Measurements from ENCODE around the gene LGALS12. TPM values are rescaled to one million over a fixed set of nuclear protein-coding genes. Genes with fewer than 3 reads are reported as not detected.

The LGALS12 gene
- polyA plus RNA-seq, 2 of the 4 experiments (the other 2 are of a cell fraction): not detected

DNA sequence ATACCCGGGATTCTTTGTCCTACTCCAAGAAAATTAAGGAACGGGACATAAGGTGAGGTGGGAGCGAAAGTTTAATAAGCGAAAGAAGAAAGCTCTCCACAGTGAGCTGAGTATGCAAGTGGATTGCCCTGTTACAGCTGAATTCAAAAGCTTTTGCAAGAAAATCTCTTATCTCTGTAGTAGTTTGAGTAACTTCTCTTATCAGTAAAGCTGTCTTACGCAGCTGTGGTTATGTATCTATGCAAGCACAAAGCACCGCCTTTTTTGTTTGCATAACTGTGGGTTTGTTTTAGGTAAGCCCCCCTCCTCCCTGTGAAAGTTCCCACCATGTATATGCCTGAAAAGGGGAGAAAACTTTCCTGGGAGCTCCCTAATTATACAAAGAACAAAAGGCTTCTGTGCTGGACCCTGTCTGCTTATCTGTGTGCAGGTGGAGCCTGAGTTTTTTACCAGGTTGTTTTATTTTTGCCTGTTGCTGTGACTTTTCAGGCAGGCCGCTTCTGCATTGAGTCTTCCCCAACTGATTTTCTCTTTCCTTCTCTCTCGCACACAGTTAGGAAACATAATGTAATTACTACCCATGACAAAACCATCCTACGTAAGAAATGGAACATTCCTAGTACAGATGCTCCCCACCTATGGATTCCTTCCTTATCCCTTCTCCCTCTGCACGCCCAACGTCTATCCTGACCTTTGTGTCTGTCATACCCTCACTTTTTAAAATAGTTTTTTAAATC lies 14.1 kb upstream of the LGALS12 start:
- POLR2A ChIA-PET: no interaction called here
- DNase-seq (ENCODE audit: low read depth in 1 of 2, low spot score in 1 of 2) (no peak), ATAC-seq (no peak), FAIRE-seq (no peak)
- Histone ChIP-seq H3K4me2 (no peak overlapping the region), H3K4me1 (no peaks in the 10 kb centered on the region), H3K9me3 (peaks cover 5% of the 10 kb centered on the region; the same call in 1 of the 3 replicates), H3K27ac (no peak overlapping the region), H3K4me3 (no peak overlapping the region)
- TF ChIP-seq, protein P1, sequence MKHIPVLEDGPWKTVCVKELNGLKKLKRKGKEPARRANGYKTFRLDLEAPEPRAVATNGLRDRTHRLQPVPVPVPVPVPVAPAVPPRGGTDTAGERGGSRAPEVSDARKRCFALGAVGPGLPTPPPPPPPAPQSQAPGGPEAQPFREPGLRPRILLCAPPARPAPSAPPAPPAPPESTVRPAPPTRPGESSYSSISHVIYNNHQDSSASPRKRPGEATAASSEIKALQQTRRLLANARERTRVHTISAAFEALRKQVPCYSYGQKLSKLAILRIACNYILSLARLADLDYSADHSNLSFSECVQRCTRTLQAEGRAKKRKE (CRISPR knock-in tag; IDR thresholded peaks at IDR 0.05; ENCODE audit: low read depth): no peak
- TF ChIP-seq ZSCAN20 (CRISPR knock-in tag; IDR thresholded peaks at IDR 0.05) (no peak), MAFK (IDR thresholded peaks at IDR 0.05; ENCODE audit: partially characterized antibody) (no peak), HDAC2 (IDR thresholded peaks at IDR 0.05) (no peak), TP53 (CRISPR knock-in tag; IDR thresholded peaks at IDR 0.05) (no peak), EHF (CRISPR knock-in tag; IDR thresholded peaks at IDR 0.05) (no peak), CHD4 (IDR thresholded peaks at IDR 0.05; ENCODE audit: borderline replicate concordance) (no peak), EP300 (IDR thresholded peaks at IDR 0.05) (no peak), ZNF302 (CRISPR knock-in tag; IDR thresholded peaks at IDR 0.05) (no peak), ZFP36 (IDR thresholded peaks at IDR 0.05; ENCODE audit: borderline replicate concordance, partially characterized antibody) (no peak), RFX5 (IDR thresholded peaks at IDR 0.05) (no peak), SMC3 (IDR thresholded peaks at IDR 0.05) (no peak), JUN (IDR thresholded peaks at IDR 0.05) (no peak)
- TF ChIP-seq, protein P2, sequence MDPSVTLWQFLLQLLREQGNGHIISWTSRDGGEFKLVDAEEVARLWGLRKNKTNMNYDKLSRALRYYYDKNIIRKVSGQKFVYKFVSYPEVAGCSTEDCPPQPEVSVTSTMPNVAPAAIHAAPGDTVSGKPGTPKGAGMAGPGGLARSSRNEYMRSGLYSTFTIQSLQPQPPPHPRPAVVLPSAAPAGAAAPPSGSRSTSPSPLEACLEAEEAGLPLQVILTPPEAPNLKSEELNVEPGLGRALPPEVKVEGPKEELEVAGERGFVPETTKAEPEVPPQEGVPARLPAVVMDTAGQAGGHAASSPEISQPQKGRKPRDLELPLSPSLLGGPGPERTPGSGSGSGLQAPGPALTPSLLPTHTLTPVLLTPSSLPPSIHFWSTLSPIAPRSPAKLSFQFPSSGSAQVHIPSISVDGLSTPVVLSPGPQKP (IDR thresholded peaks at IDR 0.05; ENCODE audit: low read depth, low read length): no peak
- TF ChIP-seq, protein P3, sequence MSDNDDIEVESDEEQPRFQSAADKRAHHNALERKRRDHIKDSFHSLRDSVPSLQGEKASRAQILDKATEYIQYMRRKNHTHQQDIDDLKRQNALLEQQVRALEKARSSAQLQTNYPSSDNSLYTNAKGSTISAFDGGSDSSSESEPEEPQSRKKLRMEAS (IDR thresholded peaks at IDR 0.05): no peak
- TF ChIP-seq, protein P4, sequence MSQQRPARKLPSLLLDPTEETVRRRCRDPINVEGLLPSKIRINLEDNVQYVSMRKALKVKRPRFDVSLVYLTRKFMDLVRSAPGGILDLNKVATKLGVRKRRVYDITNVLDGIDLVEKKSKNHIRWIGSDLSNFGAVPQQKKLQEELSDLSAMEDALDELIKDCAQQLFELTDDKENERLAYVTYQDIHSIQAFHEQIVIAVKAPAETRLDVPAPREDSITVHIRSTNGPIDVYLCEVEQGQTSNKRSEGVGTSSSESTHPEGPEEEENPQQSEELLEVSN (IDR thresholded peaks at IDR 0.05; ENCODE audit: borderline replicate concordance, low read depth): no peak
- TF ChIP-seq, protein P5, sequence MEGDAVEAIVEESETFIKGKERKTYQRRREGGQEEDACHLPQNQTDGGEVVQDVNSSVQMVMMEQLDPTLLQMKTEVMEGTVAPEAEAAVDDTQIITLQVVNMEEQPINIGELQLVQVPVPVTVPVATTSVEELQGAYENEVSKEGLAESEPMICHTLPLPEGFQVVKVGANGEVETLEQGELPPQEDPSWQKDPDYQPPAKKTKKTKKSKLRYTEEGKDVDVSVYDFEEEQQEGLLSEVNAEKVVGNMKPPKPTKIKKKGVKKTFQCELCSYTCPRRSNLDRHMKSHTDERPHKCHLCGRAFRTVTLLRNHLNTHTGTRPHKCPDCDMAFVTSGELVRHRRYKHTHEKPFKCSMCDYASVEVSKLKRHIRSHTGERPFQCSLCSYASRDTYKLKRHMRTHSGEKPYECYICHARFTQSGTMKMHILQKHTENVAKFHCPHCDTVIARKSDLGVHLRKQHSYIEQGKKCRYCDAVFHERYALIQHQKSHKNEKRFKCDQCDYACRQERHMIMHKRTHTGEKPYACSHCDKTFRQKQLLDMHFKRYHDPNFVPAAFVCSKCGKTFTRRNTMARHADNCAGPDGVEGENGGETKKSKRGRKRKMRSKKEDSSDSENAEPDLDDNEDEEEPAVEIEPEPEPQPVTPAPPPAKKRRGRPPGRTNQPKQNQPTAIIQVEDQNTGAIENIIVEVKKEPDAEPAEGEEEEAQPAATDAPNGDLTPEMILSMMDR (IDR thresholded peaks at IDR 0.05): no peak
- TF ChIP-seq, protein P6, sequence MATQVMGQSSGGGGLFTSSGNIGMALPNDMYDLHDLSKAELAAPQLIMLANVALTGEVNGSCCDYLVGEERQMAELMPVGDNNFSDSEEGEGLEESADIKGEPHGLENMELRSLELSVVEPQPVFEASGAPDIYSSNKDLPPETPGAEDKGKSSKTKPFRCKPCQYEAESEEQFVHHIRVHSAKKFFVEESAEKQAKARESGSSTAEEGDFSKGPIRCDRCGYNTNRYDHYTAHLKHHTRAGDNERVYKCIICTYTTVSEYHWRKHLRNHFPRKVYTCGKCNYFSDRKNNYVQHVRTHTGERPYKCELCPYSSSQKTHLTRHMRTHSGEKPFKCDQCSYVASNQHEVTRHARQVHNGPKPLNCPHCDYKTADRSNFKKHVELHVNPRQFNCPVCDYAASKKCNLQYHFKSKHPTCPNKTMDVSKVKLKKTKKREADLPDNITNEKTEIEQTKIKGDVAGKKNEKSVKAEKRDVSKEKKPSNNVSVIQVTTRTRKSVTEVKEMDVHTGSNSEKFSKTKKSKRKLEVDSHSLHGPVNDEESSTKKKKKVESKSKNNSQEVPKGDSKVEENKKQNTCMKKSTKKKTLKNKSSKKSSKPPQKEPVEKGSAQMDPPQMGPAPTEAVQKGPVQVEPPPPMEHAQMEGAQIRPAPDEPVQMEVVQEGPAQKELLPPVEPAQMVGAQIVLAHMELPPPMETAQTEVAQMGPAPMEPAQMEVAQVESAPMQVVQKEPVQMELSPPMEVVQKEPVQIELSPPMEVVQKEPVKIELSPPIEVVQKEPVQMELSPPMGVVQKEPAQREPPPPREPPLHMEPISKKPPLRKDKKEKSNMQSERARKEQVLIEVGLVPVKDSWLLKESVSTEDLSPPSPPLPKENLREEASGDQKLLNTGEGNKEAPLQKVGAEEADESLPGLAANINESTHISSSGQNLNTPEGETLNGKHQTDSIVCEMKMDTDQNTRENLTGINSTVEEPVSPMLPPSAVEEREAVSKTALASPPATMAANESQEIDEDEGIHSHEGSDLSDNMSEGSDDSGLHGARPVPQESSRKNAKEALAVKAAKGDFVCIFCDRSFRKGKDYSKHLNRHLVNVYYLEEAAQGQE (IDR thresholded peaks at IDR 0.05): no peak
- WGBS (ENCODE audit: missing lambda C conversion rate): 81% methylated on average over 11 of the region's 11 CpGs
- CTCF ChIA-PET: interaction anchor here (4.7 kb wide), 1 partner anchor 13 kb away, joined by 40 read pairs; no protein-coding TSS in a partner anchor
